Measurements from ENCODE around the gene PLIN4.

The PLIN4 gene

GRCh38 chr19:4483385-4483784, 34.9 kb downstream of the PLIN4 start:
- CTCF ChIA-PET = no interaction called here
- TF ChIP-seq SUZ12 (IDR thresholded peaks at IDR 0.05) (no peak), ELF4 (IDR thresholded peaks at IDR 0.05) (no peak), FOXM1 (IDR thresholded peaks at IDR 0.05; ENCODE audit: borderline replicate concordance) (no peak), TARDBP (IDR thresholded peaks at IDR 0.05) (no peak), BHLHE40 (IDR thresholded peaks at IDR 0.05; ENCODE audit: borderline replicate concordance) (no peak), ARNT (IDR thresholded peaks at IDR 0.05) (no peak), FOXK2 (IDR thresholded peaks at IDR 0.05) (no peak), ZNF384 (IDR thresholded peaks at IDR 0.05) (no peak), SP1 (IDR thresholded peaks at IDR 0.05) (no peak)
- DNase-seq (ENCODE audit: extremely low spot score) = no peak
- POLR2A ChIA-PET = no interaction called here

GRCh38 chr19:4482721-4483364, 35.4 kb downstream of the PLIN4 start:
- ChIA-PET CTCF (interaction anchor here (0.5 kb wide), 1 partner anchor 155 kb away, joined by 3 read pairs; no protein-coding TSS in a partner anchor), POLR2A (no interaction called here)
- no peak for DNase-seq (ENCODE audit: extremely low spot score)
- TF ChIP-seq FOXK2 (IDR thresholded peaks at IDR 0.05) = no peak
- TF ChIP-seq CTBP1 (IDR thresholded peaks at IDR 0.05; ENCODE audit: borderline replicate concordance) = no peak
- no peak for TF ChIP-seq ELF4 (IDR thresholded peaks at IDR 0.05)
- no peak for TF ChIP-seq ARNT (IDR thresholded peaks at IDR 0.05)
- no peak for TF ChIP-seq FOXM1 (IDR thresholded peaks at IDR 0.05; ENCODE audit: borderline replicate concordance)

GRCh38 chr19:4477034-4477801, 41.1 kb downstream of the PLIN4 start:
- DNase-seq (ENCODE audit: extremely low spot score) = no peak
- POLR2A ChIA-PET = no interaction called here
- CTCF ChIA-PET = no interaction called here
- TF ChIP-seq HDGF (IDR thresholded peaks at IDR 0.05; ENCODE audit: borderline replicate concordance) (no peak), ELF4 (IDR thresholded peaks at IDR 0.05) (no peak)

GRCh38 chr19:4474514-4475022, 43.7 kb downstream of the PLIN4 start:
- ChIA-PET POLR2A (interaction anchor here (0.6 to 2.0 kb wide), 8 partner anchors 12 to 131 kb away, joined by 3 to 6 read pairs (median 3); partner anchors contain the start of genes CHAF1A and MPND), CTCF (no interaction called here)
- peak; percentile 80 for DNase-seq (ENCODE audit: extremely low spot score)
- no peak for TF ChIP-seq L3MBTL2 (conservative IDR thresholded peaks at IDR 0.05)
- TF ChIP-seq, protein P1, sequence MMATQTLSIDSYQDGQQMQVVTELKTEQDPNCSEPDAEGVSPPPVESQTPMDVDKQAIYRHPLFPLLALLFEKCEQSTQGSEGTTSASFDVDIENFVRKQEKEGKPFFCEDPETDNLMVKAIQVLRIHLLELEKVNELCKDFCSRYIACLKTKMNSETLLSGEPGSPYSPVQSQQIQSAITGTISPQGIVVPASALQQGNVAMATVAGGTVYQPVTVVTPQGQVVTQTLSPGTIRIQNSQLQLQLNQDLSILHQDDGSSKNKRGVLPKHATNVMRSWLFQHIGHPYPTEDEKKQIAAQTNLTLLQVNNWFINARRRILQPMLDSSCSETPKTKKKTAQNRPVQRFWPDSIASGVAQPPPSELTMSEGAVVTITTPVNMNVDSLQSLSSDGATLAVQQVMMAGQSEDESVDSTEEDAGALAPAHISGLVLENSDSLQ (IDR thresholded peaks at IDR 0.05) = peak; percentile 99

DNA sequence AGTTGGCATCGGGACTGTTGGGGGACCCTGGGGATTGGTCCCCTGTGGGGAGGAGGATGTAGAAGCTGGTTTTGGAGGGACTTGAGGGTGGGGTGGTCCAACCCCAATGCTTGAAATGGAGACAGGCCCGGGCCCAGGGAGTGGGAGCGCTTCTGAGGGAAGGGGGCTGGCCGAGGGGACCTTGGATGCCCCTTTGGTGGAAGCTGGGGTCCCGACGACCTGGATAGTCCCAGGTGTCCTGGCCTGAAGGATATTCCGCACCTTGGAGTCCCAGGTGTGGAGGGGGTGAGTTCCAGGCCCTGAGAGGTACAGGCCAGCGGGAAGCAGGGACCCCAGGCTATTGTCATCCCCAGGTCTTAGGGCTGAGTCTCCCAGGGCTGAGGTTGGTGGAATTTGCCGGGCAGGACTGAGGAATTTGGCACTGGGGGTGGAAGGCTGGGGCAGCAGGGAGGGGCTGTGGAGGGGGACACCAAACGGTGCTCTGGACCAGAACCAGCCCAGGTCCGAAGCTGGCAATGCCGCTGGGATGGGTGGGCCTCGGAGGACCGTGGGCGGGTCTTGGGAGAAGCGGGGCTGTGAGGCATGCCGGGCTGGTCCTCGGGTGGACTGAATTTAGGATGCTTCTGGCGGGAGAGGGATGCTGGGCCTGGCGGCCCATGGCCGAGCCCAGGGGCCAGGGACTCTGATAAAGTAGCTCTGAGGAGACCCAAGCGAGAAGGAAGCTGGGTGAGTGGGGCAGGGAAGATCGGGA, 44.3 kb downstream of the PLIN4 start:
- ChIA-PET CTCF (no interaction called here), POLR2A (interaction anchor here (0.9 to 2.0 kb wide), 7 partner anchors 12 to 131 kb away, joined by 3 to 6 read pairs (median 3); partner anchors contain the start of genes CHAF1A and MPND)
- no peak for TF ChIP-seq ELF4 (IDR thresholded peaks at IDR 0.05)
- TF ChIP-seq FOXA1 (IDR thresholded peaks at IDR 0.05) = no peak
- no peak for TF ChIP-seq NFRKB (IDR thresholded peaks at IDR 0.05)
- no peak for TF ChIP-seq FOXM1 (IDR thresholded peaks at IDR 0.05; ENCODE audit: borderline replicate concordance)
- no peak for TF ChIP-seq ZNF384 (IDR thresholded peaks at IDR 0.05)
- no peak for TF ChIP-seq LEF1 (IDR thresholded peaks at IDR 0.05; ENCODE audit: borderline replicate concordance)
- no peak for TF ChIP-seq FOXK2 (IDR thresholded peaks at IDR 0.05)
- no peak for DNase-seq (ENCODE audit: extremely low spot score)

DNA sequence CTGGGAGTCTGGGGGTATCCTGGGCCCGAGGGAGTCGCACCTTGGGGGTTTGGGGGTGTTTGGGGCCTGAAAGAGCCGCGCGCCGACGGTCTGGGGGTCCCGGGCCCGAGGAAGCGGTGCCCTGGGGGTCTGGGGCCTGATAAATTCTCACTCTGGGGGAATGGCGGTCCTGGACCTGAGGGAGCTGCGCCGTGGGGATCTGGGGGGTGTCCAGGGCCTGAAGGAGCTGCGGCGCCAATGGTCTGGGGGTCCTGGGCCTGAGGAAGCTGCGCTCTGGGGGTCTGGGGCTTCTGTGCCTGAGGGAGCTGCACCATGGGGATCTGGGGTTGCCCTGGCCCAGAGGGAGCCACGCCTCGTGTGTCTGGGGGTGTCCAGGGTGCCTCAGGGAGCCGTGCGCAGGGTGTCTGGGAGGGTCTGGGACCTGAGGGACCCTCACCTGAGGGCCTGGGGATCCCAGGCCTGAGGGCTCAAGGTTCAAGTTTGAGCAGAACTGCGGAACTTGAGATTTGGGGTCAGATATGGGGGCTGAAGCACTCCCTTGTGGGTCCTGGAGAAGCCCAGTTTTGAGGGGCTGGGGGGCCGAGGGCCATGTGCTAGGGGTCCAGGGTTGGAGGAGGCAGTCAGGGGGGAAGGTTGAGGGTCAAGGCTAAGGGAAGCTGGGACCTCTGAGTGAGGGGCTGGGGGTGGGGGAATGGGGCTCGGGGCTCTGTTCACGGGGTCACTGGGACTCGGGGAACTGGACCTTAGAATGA, 45.1 kb downstream of the PLIN4 start:
- no peak for DNase-seq (ENCODE audit: extremely low spot score)
- POLR2A ChIA-PET = interaction anchor here (2.0 kb wide), 1 partner anchor 71 kb away, joined by 6 read pairs; the partner anchor contains the start of gene CHAF1A
- TF ChIP-seq, protein P1 (IDR thresholded peaks at IDR 0.05) = no peak
- TF ChIP-seq BHLHE40 (IDR thresholded peaks at IDR 0.05; ENCODE audit: borderline replicate concordance) (no peak), ELF4 (IDR thresholded peaks at IDR 0.05) (no peak)
- CTCF ChIA-PET = no interaction called here

Measured in HEK293T (cell line).